ENCODE results near the gene IWS1.

IWS1 gene

GRCh38 chr2:127455566-127456493 lies 70.5 kb downstream of the IWS1 start:
- TF ChIP-seq SIN3A (IDR thresholded peaks at IDR 0.05; ENCODE audit: borderline replicate concordance, insufficient read depth, low read length) = no peak
- peak; percentile 15 for TF ChIP-seq FOXP2 (optimal IDR thresholded peaks at IDR 0.05; ENCODE audit: borderline replicate concordance, extremely low read depth, extremely low read length, insufficient read depth)
- no peak for TF ChIP-seq REST (IDR thresholded peaks at IDR 0.05; ENCODE audit: insufficient read depth in 1 of 2, low read depth in 2 of 2, low read length in 2 of 2)

GRCh38 chr2:127454595-127455565 lies 71.4 kb downstream of the IWS1 start:
- TF ChIP-seq POLR2AphosphoS5 (IDR thresholded peaks at IDR 0.05; ENCODE audit: low read depth, low read length) (no peak), TAF1 (IDR thresholded peaks at IDR 0.05; ENCODE audit: borderline replicate concordance, insufficient read depth, low read length) (no peak), FOXP2 (optimal IDR thresholded peaks at IDR 0.05; ENCODE audit: borderline replicate concordance, extremely low read depth, extremely low read length, insufficient read depth) (no peak), SIN3A (IDR thresholded peaks at IDR 0.05; ENCODE audit: borderline replicate concordance, insufficient read depth, low read length) (no peak), REST (IDR thresholded peaks at IDR 0.05; ENCODE audit: insufficient read depth in 1 of 2, low read depth in 2 of 2, low read length in 2 of 2) (no peak)

GRCh38 chr2:127453392-127454171 lies 72.7 kb downstream of the IWS1 start:
- TF ChIP-seq TAF1 (IDR thresholded peaks at IDR 0.05; ENCODE audit: borderline replicate concordance, insufficient read depth, low read length) = no peak
- TF ChIP-seq FOXP2 (optimal IDR thresholded peaks at IDR 0.05; ENCODE audit: borderline replicate concordance, extremely low read depth, extremely low read length, insufficient read depth) = no peak
- TF ChIP-seq POLR2AphosphoS5 (IDR thresholded peaks at IDR 0.05; ENCODE audit: low read depth, low read length) = no peak
- TF ChIP-seq SIN3A (IDR thresholded peaks at IDR 0.05; ENCODE audit: borderline replicate concordance, insufficient read depth, low read length) = no peak
- TF ChIP-seq REST (IDR thresholded peaks at IDR 0.05; ENCODE audit: insufficient read depth in 1 of 2, low read depth in 2 of 2, low read length in 2 of 2) = no peak

GRCh38 chr2:127453013-127453391 lies 73.3 kb downstream of the IWS1 start:
- TF ChIP-seq TAF1 (IDR thresholded peaks at IDR 0.05; ENCODE audit: borderline replicate concordance, insufficient read depth, low read length) (no peak), FOXP2 (optimal IDR thresholded peaks at IDR 0.05; ENCODE audit: borderline replicate concordance, extremely low read depth, extremely low read length, insufficient read depth) (no peak), POLR2AphosphoS5 (IDR thresholded peaks at IDR 0.05; ENCODE audit: low read depth, low read length) (no peak), SIN3A (IDR thresholded peaks at IDR 0.05; ENCODE audit: borderline replicate concordance, insufficient read depth, low read length) (no peak), REST (IDR thresholded peaks at IDR 0.05; ENCODE audit: insufficient read depth in 1 of 2, low read depth in 2 of 2, low read length in 2 of 2) (no peak)

All from PFSK-1 (cell line).